CD4-positive, alpha-beta T cell treated with Interleukin-17A for 4 hours (primary cell): Measurements from ENCODE around the gene KIF12.
"Not testable (repeated sequence)": the region's sequence is repeated elsewhere in the genome, so short reads cannot be mapped to it uniquely, and the experiment has no call there.

Experiments used
- DNase-seq: peaks from one replicate; pipeline ENCODE4 v3.0.0-alpha.2; 2020; ENCODE audit warnings: mixed read lengths

Gene KIF12

GRCh38 chr9:114082763-114083412 lies 16.2 kb downstream of the KIF12 start:
- not testable (repeated sequence) for DNase-seq

GRCh38 chr9:114082017-114082762 lies 16.9 kb downstream of the KIF12 start:
- DNase-seq, result peak; percentile 84

GRCh38 chr9:114081441-114082016 lies 17.6 kb downstream of the KIF12 start:
- no peak for DNase-seq

GRCh38 chr9:114080773-114081440 lies 18.2 kb downstream of the KIF12 start:
- no peak for DNase-seq

GRCh38 chr9:114080195-114080772 lies 18.8 kb downstream of the KIF12 start:
- no peak for DNase-seq

- no peak for DNase-seq
These were observed 20.3 kb downstream of the KIF12 start for GRCh38 chr9:114078781-114079156.

- no peak for DNase-seq
These were observed 20.9 kb downstream of the KIF12 start, which contains the start of gene AMBP for GRCh38 chr9:114078021-114078780. Gene AMBP (minus strand): TSS chr9:114078300. CDS start chr9:114078209, 91 bp downstream.

GRCh38 chr9:114077162-114077837 lies 21.8 kb downstream of the KIF12 start:
- no peak for DNase-seq

- DNase-seq, result no peak
These were observed 22.6 kb downstream of the KIF12 start for GRCh38 chr9:114076237-114077161.

GRCh38 chr9:114075602-114076001 lies 23.5 kb downstream of the KIF12 start:
- no peak for DNase-seq

- DNase-seq, result no peak
These were observed 26.6 kb downstream of the KIF12 start for GRCh38 chr9:114072184-114073140.

GRCh38 chr9:114071197-114071795 lies 27.8 kb downstream of the KIF12 start:
- no peak for DNase-seq

GRCh38 chr9:114070188-114071103 lies 28.6 kb downstream of the KIF12 start:
- DNase-seq, result no peak

GRCh38 chr9:114069476-114070187 lies 29.5 kb downstream of the KIF12 start:
- DNase-seq, result no peak

- no peak for DNase-seq
These were observed 33.8 kb downstream of the KIF12 start for GRCh38 chr9:114065304-114065703.

GRCh38 chr9:114061830-114062474 lies 37.1 kb downstream of the KIF12 start:
- DNase-seq, result no peak

- no peak for DNase-seq
These were observed 37.8 kb downstream of the KIF12 start for GRCh38 chr9:114061292-114061691.
